Measurements from ENCODE around the gene AKAP9.

GRCh38 chr7:91915401-91916050 is 25.1 kb upstream of the AKAP9 start:
- TF ChIP-seq POLR2A (IDR thresholded peaks at IDR 0.05) (no peak), CTCF (IDR thresholded peaks at IDR 0.05) (no peak)

Data from uterus (tissue), 2 donors.